HepG2 (cell line): Measurements from ENCODE around the gene C20orf204. TPM values are rescaled to one million over a fixed set of nuclear protein-coding genes. Genes with fewer than 3 reads are reported as not detected.

ENCODE experiments used
- ADNP ChIP-seq: sonication (generic); formaldehyde crosslinking; IDR thresholded peaks from 2 replicates; pipeline ENCODE4 v1.4.0; 2020; ENCODE audit warnings: missing genetic modification reagents
- ATF7 ChIP-seq, 2 experiments: fragments of 450-650 bp in 1 of 2; sonication (generic) in 1 of 2; formaldehyde crosslinking in 1 of 2; IDR thresholded peaks; 2 replicates each; pipeline versions ENCODE4 v1.4.0 to v1.6.1; 2016 to 2020; ENCODE audit warnings: antibody characterized with exemption in 1 of 2, mild to moderate bottlenecking in 1 of 2, missing genetic modification reagents in 1 of 2
- CHD2 ChIP-seq: IDR thresholded peaks from 2 replicates; pipeline ENCODE4 v1.6.1; 2011; ENCODE audit warnings: low read depth, low read length, improper control_type of control experiment
- DR1 ChIP-seq: sonication (generic); formaldehyde crosslinking; IDR thresholded peaks from 2 replicates; pipeline ENCODE4 v1.8.0; 2021; ENCODE audit warnings: mild to moderate bottlenecking, missing genetic modification reagents, inconsistent platforms
- FOXP4 ChIP-seq: sonication (generic); formaldehyde crosslinking; IDR thresholded peaks from 2 replicates; pipeline ENCODE4 v1.4.0; 2020; ENCODE audit warnings: missing genetic modification reagents
- HNRNPL ChIP-seq: fragments of 200-400 bp; formaldehyde crosslinking; IDR thresholded peaks from 2 replicates; pipeline ENCODE4 v1.6.1; 2017; ENCODE audit warnings: mild to moderate bottlenecking, low read depth, low read length
- IKZF4 ChIP-seq: sonication (generic); formaldehyde crosslinking; IDR thresholded peaks from 2 replicates; pipeline ENCODE4 v1.5.1; 2020; ENCODE audit warnings: borderline replicate concordance, mild to moderate bottlenecking, low read depth, missing genetic modification reagents; ENCODE audit errors: not compliant biosample characterization
- MED8 ChIP-seq: sonication (generic); formaldehyde crosslinking; IDR thresholded peaks from 2 replicates; pipeline ENCODE4 v1.8.1; 2023; ENCODE audit warnings: mild to moderate bottlenecking, missing genetic modification reagents; ENCODE audit not compliant: insufficient replicate concordance
- MXI1 ChIP-seq: IDR thresholded peaks from 3 replicates; pipeline ENCODE4 v1.6.1; 2012; ENCODE audit warnings: low read depth, low read length, inconsistent platforms, borderline replicate concordance
- NCOA2 ChIP-seq: sonication (generic); formaldehyde crosslinking; IDR thresholded peaks from 2 replicates; pipeline ENCODE4 v1.8.0; 2022; ENCODE audit warnings: inconsistent platforms
- RBAK ChIP-seq: sonication (generic); formaldehyde crosslinking; IDR thresholded peaks from 2 replicates; pipeline ENCODE4 v1.5.1; 2020; ENCODE audit warnings: mild to moderate bottlenecking, missing genetic modification reagents
- SATB2 ChIP-seq: sonication (generic); formaldehyde crosslinking; IDR thresholded peaks from 2 replicates; pipeline ENCODE4 v1.5.0; 2020; ENCODE audit warnings: missing genetic modification reagents
- SMAD1 ChIP-seq: sonication (generic); formaldehyde crosslinking; IDR thresholded peaks from 2 replicates; pipeline ENCODE4 v1.4.0; 2020; ENCODE audit warnings: missing genetic modification reagents, low read depth, mild to moderate bottlenecking, borderline replicate concordance
- SOX6 ChIP-seq, 2 experiments: fragments of 450-650 bp in 1 of 2; sonication (generic) in 1 of 2; formaldehyde crosslinking in 1 of 2; IDR thresholded peaks; 2 replicates each; pipeline versions ENCODE4 v1.4.0 to v1.6.1; 2017 to 2020; ENCODE audit warnings: antibody characterized with exemption in 1 of 2, mild to moderate bottlenecking in 1 of 2, missing genetic modification reagents in 1 of 2
- ZNF274 ChIP-seq: sonication (generic); formaldehyde crosslinking; IDR thresholded peaks from 2 replicates; pipeline ENCODE4 v1.5.1; 2020; ENCODE audit warnings: mild to moderate bottlenecking, missing genetic modification reagents
- ZNF34 ChIP-seq: sonication (generic); formaldehyde crosslinking; IDR thresholded peaks from 2 replicates; pipeline ENCODE4 v1.4.0; 2020; ENCODE audit warnings: mild to moderate bottlenecking, missing genetic modification reagents, borderline replicate concordance
- ZNF660 ChIP-seq: sonication (generic); formaldehyde crosslinking; IDR thresholded peaks from 2 replicates; pipeline ENCODE4 v1.5.1; 2020; ENCODE audit warnings: mild to moderate bottlenecking, low read depth, missing genetic modification reagents, borderline replicate concordance
- ZSCAN30 ChIP-seq: sonication (generic); formaldehyde crosslinking; IDR thresholded peaks from 2 replicates; pipeline ENCODE4 v1.5.0; 2020; ENCODE audit warnings: mild to moderate bottlenecking, missing genetic modification reagents
- ZSCAN31 ChIP-seq: sonication (generic); formaldehyde crosslinking; IDR thresholded peaks from 2 replicates; pipeline ENCODE4 v1.5.0; 2020; ENCODE audit warnings: low read depth, mild to moderate bottlenecking, missing genetic modification reagents
- polyA plus RNA-seq, 8 experiments: library from polyadenylated mRNA; depleted of rRNA in 3 of 8; stranded (reverse) in 7 of 8; unstranded in 1 of 8; fragments of >200 nt; fragmentation: Illumina TruSeq in 4 of 8; extraction: Trizol in 4 of 8; gene quantifications; 2 replicates each; pipeline versions ENCODE4 v1.2.1 to v1.2.3, GENCODE V29; 2011 to 2016; ENCODE audit warnings: low read depth in 4 of 8, missing spikeins in 1 of 8, mixed read lengths in 1 of 8; ENCODE audit not compliant: insufficient read depth in 1 of 8
- total RNA-seq, 5 experiments: library from RNA; depleted of rRNA; stranded (reverse); fragments of >200 nt; fragmentation: Illumina TruSeq; extraction: Trizol; gene quantifications; 2 replicates each; pipeline ENCODE4 v1.2.3, GENCODE V29; 2016; ENCODE audit warnings: low read depth in 1 of 5
- TF ChIP-seq, protein P1 (sequence below): sonication (generic); formaldehyde crosslinking; IDR thresholded peaks from 2 replicates; pipeline ENCODE4 v1.5.0; 2020; ENCODE audit warnings: mild to moderate bottlenecking, missing genetic modification reagents
- TF ChIP-seq, protein P2 (sequence below): sonication (generic); formaldehyde crosslinking; IDR thresholded peaks from 2 replicates; pipeline ENCODE4 v1.5.1; 2020; ENCODE audit warnings: missing genetic modification reagents, mild to moderate bottlenecking, borderline replicate concordance
- TF ChIP-seq, protein P3 (sequence below): sonication (generic); formaldehyde crosslinking; conservative IDR thresholded peaks from 2 replicates; pipeline ENCODE4 v1.4.0; 2020; ENCODE audit warnings: missing genetic modification reagents

Gene C20orf204
- total and polyA plus RNA-seq, 2 of the 13 experiments (the other 11 are each of a cell fraction or from before 2014, with no cell fraction given) = 22.1 to 80.0 TPM

DNA sequence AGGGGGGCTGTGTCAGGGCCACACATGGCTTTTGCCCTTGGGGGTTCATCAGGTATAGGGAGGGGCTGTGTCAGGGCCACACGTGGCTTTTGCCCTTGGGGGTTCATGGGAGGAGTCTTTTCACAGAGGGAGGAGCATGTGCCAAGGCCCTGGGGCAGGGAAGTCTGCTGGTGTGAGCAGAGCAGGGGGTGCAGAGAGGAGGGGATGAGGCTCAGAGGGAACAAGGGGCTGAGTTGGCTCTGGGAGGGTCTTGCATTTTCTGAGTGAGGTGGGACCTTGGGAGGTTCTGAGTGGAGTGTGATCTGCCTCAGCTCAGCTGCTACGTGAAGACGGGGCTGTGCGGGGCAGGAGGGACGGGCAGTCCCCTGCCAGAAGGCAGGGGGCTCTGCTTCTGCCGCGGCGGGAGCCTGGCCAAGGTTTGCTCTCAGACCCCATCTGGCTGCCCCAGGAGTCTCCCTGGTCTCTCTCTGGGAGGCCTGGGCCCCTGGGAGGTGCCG, 19.5 kb downstream of the C20orf204 start (continued):
- TF ChIP-seq, protein P1, sequence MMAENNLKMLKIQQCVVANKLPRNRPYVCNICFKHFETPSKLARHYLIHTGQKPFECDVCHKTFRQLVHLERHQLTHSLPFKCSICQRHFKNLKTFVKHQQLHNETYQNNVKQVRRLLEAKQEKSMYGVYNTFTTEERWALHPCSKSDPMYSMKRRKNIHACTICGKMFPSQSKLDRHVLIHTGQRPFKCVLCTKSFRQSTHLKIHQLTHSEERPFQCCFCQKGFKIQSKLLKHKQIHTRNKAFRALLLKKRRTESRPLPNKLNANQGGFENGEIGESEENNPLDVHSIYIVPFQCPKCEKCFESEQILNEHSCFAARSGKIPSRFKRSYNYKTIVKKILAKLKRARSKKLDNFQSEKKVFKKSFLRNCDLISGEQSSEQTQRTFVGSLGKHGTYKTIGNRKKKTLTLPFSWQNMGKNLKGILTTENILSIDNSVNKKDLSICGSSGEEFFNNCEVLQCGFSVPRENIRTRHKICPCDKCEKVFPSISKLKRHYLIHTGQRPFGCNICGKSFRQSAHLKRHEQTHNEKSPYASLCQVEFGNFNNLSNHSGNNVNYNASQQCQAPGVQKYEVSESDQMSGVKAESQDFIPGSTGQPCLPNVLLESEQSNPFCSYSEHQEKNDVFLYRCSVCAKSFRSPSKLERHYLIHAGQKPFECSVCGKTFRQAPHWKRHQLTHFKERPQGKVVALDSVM (CRISPR knock-in tag) = no peak
- TF ChIP-seq SOX6 (IDR thresholded peaks at IDR 0.05) (no peak), SOX6 (CRISPR knock-in tag; IDR thresholded peaks at IDR 0.05) (no peak), FOXP4 (CRISPR knock-in tag) (no peak; the same call in 1 of the 2 replicates), ZSCAN31 (CRISPR knock-in tag) (no peak), IKZF4 (CRISPR knock-in tag) (no peak), ADNP (CRISPR knock-in tag) (peak; percentile 87), NCOA2 (CRISPR knock-in tag) (no peak), ZNF660 (CRISPR knock-in tag) (no peak), ATF7 (IDR thresholded peaks at IDR 0.05) (no peak), ATF7 (CRISPR knock-in tag; IDR thresholded peaks at IDR 0.05) (no peak), ZNF274 (CRISPR knock-in tag) (no peak), MXI1 (no peak), SATB2 (CRISPR knock-in tag) (0 out of 2 replicates have a peak, but pooled peaks have one; percentile 39), DR1 (CRISPR knock-in tag) (no peak), MED8 (CRISPR knock-in tag) (no peak), SMAD1 (CRISPR knock-in tag) (no peak), CHD2 (no peak), ZSCAN30 (CRISPR knock-in tag) (no peak), HNRNPL (no peak), RBAK (CRISPR knock-in tag) (no peak), ZNF34 (no peak)
- TF ChIP-seq, protein P2, sequence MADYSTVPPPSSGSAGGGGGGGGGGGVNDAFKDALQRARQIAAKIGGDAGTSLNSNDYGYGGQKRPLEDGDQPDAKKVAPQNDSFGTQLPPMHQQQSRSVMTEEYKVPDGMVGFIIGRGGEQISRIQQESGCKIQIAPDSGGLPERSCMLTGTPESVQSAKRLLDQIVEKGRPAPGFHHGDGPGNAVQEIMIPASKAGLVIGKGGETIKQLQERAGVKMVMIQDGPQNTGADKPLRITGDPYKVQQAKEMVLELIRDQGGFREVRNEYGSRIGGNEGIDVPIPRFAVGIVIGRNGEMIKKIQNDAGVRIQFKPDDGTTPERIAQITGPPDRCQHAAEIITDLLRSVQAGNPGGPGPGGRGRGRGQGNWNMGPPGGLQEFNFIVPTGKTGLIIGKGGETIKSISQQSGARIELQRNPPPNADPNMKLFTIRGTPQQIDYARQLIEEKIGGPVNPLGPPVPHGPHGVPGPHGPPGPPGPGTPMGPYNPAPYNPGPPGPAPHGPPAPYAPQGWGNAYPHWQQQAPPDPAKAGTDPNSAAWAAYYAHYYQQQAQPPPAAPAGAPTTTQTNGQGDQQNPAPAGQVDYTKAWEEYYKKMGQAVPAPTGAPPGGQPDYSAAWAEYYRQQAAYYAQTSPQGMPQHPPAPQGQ = no peak
- TF ChIP-seq, protein P3, sequence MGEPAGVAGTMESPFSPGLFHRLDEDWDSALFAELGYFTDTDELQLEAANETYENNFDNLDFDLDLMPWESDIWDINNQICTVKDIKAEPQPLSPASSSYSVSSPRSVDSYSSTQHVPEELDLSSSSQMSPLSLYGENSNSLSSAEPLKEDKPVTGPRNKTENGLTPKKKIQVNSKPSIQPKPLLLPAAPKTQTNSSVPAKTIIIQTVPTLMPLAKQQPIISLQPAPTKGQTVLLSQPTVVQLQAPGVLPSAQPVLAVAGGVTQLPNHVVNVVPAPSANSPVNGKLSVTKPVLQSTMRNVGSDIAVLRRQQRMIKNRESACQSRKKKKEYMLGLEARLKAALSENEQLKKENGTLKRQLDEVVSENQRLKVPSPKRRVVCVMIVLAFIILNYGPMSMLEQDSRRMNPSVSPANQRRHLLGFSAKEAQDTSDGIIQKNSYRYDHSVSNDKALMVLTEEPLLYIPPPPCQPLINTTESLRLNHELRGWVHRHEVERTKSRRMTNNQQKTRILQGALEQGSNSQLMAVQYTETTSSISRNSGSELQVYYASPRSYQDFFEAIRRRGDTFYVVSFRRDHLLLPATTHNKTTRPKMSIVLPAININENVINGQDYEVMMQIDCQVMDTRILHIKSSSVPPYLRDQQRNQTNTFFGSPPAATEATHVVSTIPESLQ = no peak
